HCT116 (cell line): ENCODE results near the gene AP3B1. TPM values are rescaled to one million over a fixed set of nuclear protein-coding genes. Genes with fewer than 3 reads are reported as not detected.

Experiments used
- ATAC-seq: fragments of 200-7000 bp; cut with Tn5 transposase; 2 replicates; pipeline ENCODE4 v1.9.1; 2020; ENCODE audit warnings: mild to moderate bottlenecking, moderate library complexity
- BruUV-seq: library from RNA; stranded (reverse); fragments of 400-500 nt; replicated peaks from 2 replicates; lab custom pipeline; 2021; lab: Mats Ljungman, UMichigan
- CTCF ChIA-PET: fragments of 300-600 bp; sonication (Branson Sonifier 250); formaldehyde crosslinking; loops from one replicate; lab custom pipeline; 2021; ENCODE audit warnings: antibody characterized with exemption; lab: Charles Lee
- POLR2A ChIA-PET: fragments of 300-600, 350-600 bp; sonication (Branson Sonifier 250); formaldehyde crosslinking; loops from one replicate; lab custom pipeline; 2021; ENCODE audit warnings: antibody characterized with exemption; lab: Charles Lee
- RAD21 ChIA-PET, 2 experiments: fragments of 300-600 bp; sonication (Branson Sonifier 250); formaldehyde crosslinking; loops; one replicate each; lab custom pipeline; 2023; ENCODE audit warnings: low total read pairs in 2 of 2; ENCODE audit not compliant: uncharacterized antibody in 2 of 2, unreplicated experiment in 2 of 2, low non-redundant PET in 1 of 2; lab: Charles Lee
- DNase-seq: peaks from one replicate; pipeline ENCODE4 v3.0.0-alpha.2; 2010; ENCODE audit warnings: low read depth, low spot score
- H2AFZ ChIP-seq: fragments of 200-600 bp; shearing (Covaris generic), sonication (generic); 2 replicates; pipeline ENCODE4 v1.6.1; 2017; ENCODE audit warnings: low read depth, mixed run types, mixed read lengths, antibody characterized with exemption, low read length; ENCODE audit not compliant: poor library complexity, severe bottlenecking
- H3K27ac ChIP-seq: 2 replicates; pipeline ENCODE4 v1.5.1; 2012; ENCODE audit warnings: low read depth, low read length
- H3K27me3 ChIP-seq: fragments of 200-600 bp; sonication (generic); 2 replicates; pipeline ENCODE4 v1.6.1; 2016; ENCODE audit warnings: mixed run types, low read length, mixed read lengths; ENCODE audit not compliant: insufficient read depth
- H3K36me3 ChIP-seq, 2 experiments: fragments of 200-500 bp in 1 of 2; fragments of 200-600 bp in 1 of 2; sonication (Bioruptor generic) in 1 of 2; sonication (generic) in 1 of 2; 2 replicates each; pipeline versions ENCODE4 v1.5.1 to v1.6.1; 2014 to 2016; ENCODE audit warnings: low read length in 2 of 2, inconsistent platforms in 1 of 2, mixed read lengths in 1 of 2, mixed run types in 1 of 2; ENCODE audit not compliant: insufficient read depth in 2 of 2, control insufficient read depth in 1 of 2
- H3K4me1 ChIP-seq, 2 experiments: fragments of 200-600 bp in 1 of 2; sonication (generic) in 1 of 2; 2 replicates each; pipeline versions ENCODE4 v1.5.1 to v1.6.1; 2012 to 2017; ENCODE audit warnings: low read length in 2 of 2, inconsistent platforms in 1 of 2, mild to moderate bottlenecking in 1 of 2, mixed read lengths in 1 of 2, mixed run types in 1 of 2, moderate library complexity in 1 of 2; ENCODE audit not compliant: insufficient read depth in 2 of 2, control insufficient read depth in 1 of 2
- H3K4me2 ChIP-seq: fragments of 200-600 bp; sonication (generic); 2 replicates; pipeline ENCODE4 v1.6.1; 2017; ENCODE audit warnings: mixed run types, low read length, mixed read lengths
- H3K4me3 ChIP-seq, 2 experiments: fragments of 200-600 bp in 1 of 2; sonication (generic) in 1 of 2; replicated peaks in 1 of 2; 2 replicates each; pipeline ENCODE4 v1.5.1; 2011 to 2016; ENCODE audit warnings: low read length in 2 of 2, control low read depth in 1 of 2, low read depth in 1 of 2, mild to moderate bottlenecking in 1 of 2, mixed read lengths in 1 of 2, mixed run types in 1 of 2
- H3K79me2 ChIP-seq: fragments of 200-600 bp; sonication (generic); 2 replicates; pipeline ENCODE4 v1.6.1; 2017; ENCODE audit warnings: mild to moderate bottlenecking, mixed run types, low read length, moderate library complexity, mixed read lengths; ENCODE audit not compliant: insufficient read depth
- H3K9ac ChIP-seq: fragments of 200-600 bp; sonication (generic); 2 replicates; pipeline ENCODE4 v1.6.1; 2016; ENCODE audit warnings: low read length, mixed read lengths
- H3K9me2 ChIP-seq: fragments of 200-600 bp; sonication (generic), shearing (Covaris generic); 2 replicates; pipeline ENCODE4 v1.6.1; 2017; ENCODE audit warnings: mixed run types, mild to moderate bottlenecking, moderate library complexity; ENCODE audit not compliant: insufficient read depth
- H3K9me3 ChIP-seq, 2 experiments: fragments of 200-500 bp in 1 of 2; fragments of 200-600 bp in 1 of 2; sonication (Bioruptor generic) in 1 of 2; sonication (generic) in 1 of 2; 2 replicates each; pipeline ENCODE4 v1.6.1; 2014 to 2017; ENCODE audit warnings: low read length in 2 of 2, mixed read lengths in 2 of 2, inconsistent platforms in 1 of 2, low read depth in 1 of 2, mild to moderate bottlenecking in 1 of 2, mixed run types in 1 of 2, moderate library complexity in 1 of 2; ENCODE audit not compliant: control insufficient read depth in 1 of 2, insufficient read depth in 1 of 2
- H4K20me1 ChIP-seq: fragments of 200-600 bp; sonication (generic), shearing (Covaris generic); 2 replicates; pipeline ENCODE4 v1.6.1; 2017; ENCODE audit warnings: mixed run types, mild to moderate bottlenecking, moderate library complexity; ENCODE audit not compliant: insufficient read depth
- CBX3 ChIP-seq: IDR thresholded peaks from 2 replicates; pipeline ENCODE4 v1.6.1; 2012; ENCODE audit warnings: low read depth
- CEBPB ChIP-seq: IDR thresholded peaks from 2 replicates; pipeline ENCODE4 v1.6.1; 2012; ENCODE audit warnings: low read depth
- EGR1 ChIP-seq: IDR thresholded peaks from 2 replicates; pipeline ENCODE4 v1.6.1; 2012; ENCODE audit warnings: low read depth
- ELF1 ChIP-seq: IDR thresholded peaks from 2 replicates; pipeline ENCODE4 v1.6.1; 2012; ENCODE audit warnings: low read depth, borderline replicate concordance
- EZH2 ChIP-seq: fragments of 200-600 bp; sonication (generic); IDR thresholded peaks from 2 replicates; pipeline ENCODE4 v1.6.1; 2017; ENCODE audit warnings: antibody characterized with exemption, mixed run types
- JUND ChIP-seq: IDR thresholded peaks from 2 replicates; pipeline ENCODE4 v1.6.1; 2012
- POLR2A ChIP-seq: IDR thresholded peaks from 2 replicates; pipeline ENCODE4 v1.7.0; 2011; ENCODE audit warnings: borderline replicate concordance; ENCODE audit not compliant: insufficient read depth, insufficient read length; ENCODE audit errors: extremely low read depth
- RAD21 ChIP-seq: IDR thresholded peaks from 2 replicates; pipeline ENCODE4 v1.6.1; 2012; ENCODE audit warnings: low read depth, mild to moderate bottlenecking
- SIN3A ChIP-seq: IDR thresholded peaks from 2 replicates; pipeline ENCODE4 v1.6.1; 2012; ENCODE audit warnings: low read depth
- SP1 ChIP-seq: IDR thresholded peaks from 2 replicates; pipeline ENCODE4 v1.6.1; 2012; ENCODE audit warnings: low read depth
- SRF ChIP-seq: IDR thresholded peaks from 2 replicates; pipeline ENCODE4 v1.6.1; 2012; ENCODE audit warnings: low read depth
- TCF7L2 ChIP-seq: IDR thresholded peaks from 2 replicates; pipeline ENCODE4 v1.7.0; 2011; ENCODE audit warnings: borderline replicate concordance, inconsistent platforms; ENCODE audit not compliant: insufficient read depth, insufficient read length; ENCODE audit errors: extremely low read depth
- YY1 ChIP-seq: IDR thresholded peaks from 2 replicates; pipeline ENCODE4 v1.6.1; 2011; ENCODE audit warnings: low read length, low read depth, moderate library complexity, mild to moderate bottlenecking; ENCODE audit not compliant: insufficient replicate concordance; ENCODE audit errors: extremely low read depth
- ZFX ChIP-seq: fragments of 450-650 bp; IDR thresholded peaks from 2 replicates; pipeline ENCODE4 v1.6.1; 2017
- intact Hi-C: fragments of 100-400 bp; cut with micrococcal nuclease; formaldehyde crosslinking; loops from 2 replicates; pipeline ENCODE4 v1.10.0; 2022
- total RNA-seq: library from RNA; stranded (reverse); gene quantifications from one replicate; pipeline ENCODE4 v1.2.1, GENCODE V29; 2021; ENCODE audit not compliant: unreplicated experiment
- TF ChIP-seq, protein P1 (sequence below): IDR thresholded peaks from 2 replicates; pipeline ENCODE4 v1.6.1; 2012
- TF ChIP-seq, protein P2 (sequence below), 3 experiments: fragments of 200-600 bp in 1 of 3; sonication (generic) in 1 of 3; IDR thresholded peaks in 2 of 3; conservative IDR thresholded peaks in 1 of 3; 2 replicates each; pipeline ENCODE4 v1.5.1; 2012 to 2017; ENCODE audit warnings: low read depth in 2 of 3, low read length in 2 of 3, antibody characterized with exemption in 1 of 3, borderline replicate concordance in 1 of 3, control low read depth in 1 of 3, mild to moderate bottlenecking in 1 of 3, mixed read lengths in 1 of 3, mixed run types in 1 of 3, moderate library complexity in 1 of 3; ENCODE audit not compliant: insufficient read depth in 1 of 3
- TF ChIP-seq, protein P3 (sequence below): IDR thresholded peaks from 2 replicates; pipeline ENCODE4 v1.6.1; 2011; ENCODE audit warnings: mild to moderate bottlenecking, low read length, moderate library complexity; ENCODE audit not compliant: insufficient replicate concordance; ENCODE audit errors: extremely low read depth
- TF ChIP-seq, protein P4 (sequence below): IDR thresholded peaks from 2 replicates; pipeline ENCODE4 v1.6.1; 2012; ENCODE audit warnings: low read depth
- TF ChIP-seq, protein P5 (sequence below): IDR thresholded peaks from 2 replicates; pipeline ENCODE4 v1.6.1; 2012

Gene AP3B1
- total RNA-seq, 1 experiment from 2014 or later: 54.5 TPM

DNA sequence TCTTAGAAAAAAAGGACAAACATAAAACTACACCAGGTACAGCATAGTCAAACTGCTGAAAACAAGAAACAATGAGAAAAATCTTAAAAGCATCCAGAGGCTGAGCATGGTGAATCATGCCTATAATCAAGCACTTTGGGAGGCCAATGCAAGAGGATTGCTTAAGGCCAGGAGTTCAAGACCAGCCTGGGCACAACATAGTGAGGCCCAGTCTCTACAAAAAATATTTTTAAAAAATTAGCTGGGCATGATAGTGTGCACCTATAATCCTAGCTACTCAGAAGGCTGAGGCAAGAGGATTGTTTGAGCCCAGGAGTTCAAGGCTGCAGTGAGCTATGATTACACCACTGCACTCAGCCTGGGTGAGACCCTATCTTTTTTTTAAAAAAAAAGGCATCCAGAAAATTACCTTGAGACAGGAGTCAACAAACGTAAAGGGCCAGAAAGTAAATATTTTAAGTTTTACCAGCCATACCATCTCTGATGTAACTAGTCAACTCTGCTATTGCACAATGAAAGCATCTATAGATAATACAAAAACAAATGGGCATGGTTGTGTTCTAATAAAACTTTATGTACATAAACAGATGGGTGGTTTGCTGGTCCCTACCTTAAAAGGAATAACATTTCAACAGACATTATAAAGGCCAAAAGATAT lies 19.8 kb downstream of the AP3B1 start:
- TF ChIP-seq SRF (no peak), JUND (no peak), EZH2 (no peak), EGR1 (no peak), SP1 (no peak), CBX3 (no peak), TCF7L2 (no peak), ELF1 (no peak), ZFX (no peak), CEBPB (no peak), RAD21 (no peak), SIN3A (no peak), POLR2A (no peak), YY1 (no peak)
- TF ChIP-seq, protein P1, sequence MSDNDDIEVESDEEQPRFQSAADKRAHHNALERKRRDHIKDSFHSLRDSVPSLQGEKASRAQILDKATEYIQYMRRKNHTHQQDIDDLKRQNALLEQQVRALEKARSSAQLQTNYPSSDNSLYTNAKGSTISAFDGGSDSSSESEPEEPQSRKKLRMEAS: no peak
- TF ChIP-seq, protein P2, sequence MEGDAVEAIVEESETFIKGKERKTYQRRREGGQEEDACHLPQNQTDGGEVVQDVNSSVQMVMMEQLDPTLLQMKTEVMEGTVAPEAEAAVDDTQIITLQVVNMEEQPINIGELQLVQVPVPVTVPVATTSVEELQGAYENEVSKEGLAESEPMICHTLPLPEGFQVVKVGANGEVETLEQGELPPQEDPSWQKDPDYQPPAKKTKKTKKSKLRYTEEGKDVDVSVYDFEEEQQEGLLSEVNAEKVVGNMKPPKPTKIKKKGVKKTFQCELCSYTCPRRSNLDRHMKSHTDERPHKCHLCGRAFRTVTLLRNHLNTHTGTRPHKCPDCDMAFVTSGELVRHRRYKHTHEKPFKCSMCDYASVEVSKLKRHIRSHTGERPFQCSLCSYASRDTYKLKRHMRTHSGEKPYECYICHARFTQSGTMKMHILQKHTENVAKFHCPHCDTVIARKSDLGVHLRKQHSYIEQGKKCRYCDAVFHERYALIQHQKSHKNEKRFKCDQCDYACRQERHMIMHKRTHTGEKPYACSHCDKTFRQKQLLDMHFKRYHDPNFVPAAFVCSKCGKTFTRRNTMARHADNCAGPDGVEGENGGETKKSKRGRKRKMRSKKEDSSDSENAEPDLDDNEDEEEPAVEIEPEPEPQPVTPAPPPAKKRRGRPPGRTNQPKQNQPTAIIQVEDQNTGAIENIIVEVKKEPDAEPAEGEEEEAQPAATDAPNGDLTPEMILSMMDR (IDR thresholded peaks at IDR 0.05 in 2 of 3, conservative IDR thresholded peaks at IDR 0.05 in 1 of 3; ENCODE audit: borderline replicate concordance in 1 of 3, insufficient read depth in 1 of 3, low read depth in 2 of 3, low read length in 2 of 3): no peak
- TF ChIP-seq, protein P3, sequence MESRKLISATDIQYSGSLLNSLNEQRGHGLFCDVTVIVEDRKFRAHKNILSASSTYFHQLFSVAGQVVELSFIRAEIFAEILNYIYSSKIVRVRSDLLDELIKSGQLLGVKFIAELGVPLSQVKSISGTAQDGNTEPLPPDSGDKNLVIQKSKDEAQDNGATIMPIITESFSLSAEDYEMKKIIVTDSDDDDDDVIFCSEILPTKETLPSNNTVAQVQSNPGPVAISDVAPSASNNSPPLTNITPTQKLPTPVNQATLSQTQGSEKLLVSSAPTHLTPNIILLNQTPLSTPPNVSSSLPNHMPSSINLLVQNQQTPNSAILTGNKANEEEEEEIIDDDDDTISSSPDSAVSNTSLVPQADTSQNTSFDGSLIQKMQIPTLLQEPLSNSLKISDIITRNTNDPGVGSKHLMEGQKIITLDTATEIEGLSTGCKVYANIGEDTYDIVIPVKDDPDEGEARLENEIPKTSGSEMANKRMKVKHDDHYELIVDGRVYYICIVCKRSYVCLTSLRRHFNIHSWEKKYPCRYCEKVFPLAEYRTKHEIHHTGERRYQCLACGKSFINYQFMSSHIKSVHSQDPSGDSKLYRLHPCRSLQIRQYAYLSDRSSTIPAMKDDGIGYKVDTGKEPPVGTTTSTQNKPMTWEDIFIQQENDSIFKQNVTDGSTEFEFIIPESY: no peak
- TF ChIP-seq, protein P4, sequence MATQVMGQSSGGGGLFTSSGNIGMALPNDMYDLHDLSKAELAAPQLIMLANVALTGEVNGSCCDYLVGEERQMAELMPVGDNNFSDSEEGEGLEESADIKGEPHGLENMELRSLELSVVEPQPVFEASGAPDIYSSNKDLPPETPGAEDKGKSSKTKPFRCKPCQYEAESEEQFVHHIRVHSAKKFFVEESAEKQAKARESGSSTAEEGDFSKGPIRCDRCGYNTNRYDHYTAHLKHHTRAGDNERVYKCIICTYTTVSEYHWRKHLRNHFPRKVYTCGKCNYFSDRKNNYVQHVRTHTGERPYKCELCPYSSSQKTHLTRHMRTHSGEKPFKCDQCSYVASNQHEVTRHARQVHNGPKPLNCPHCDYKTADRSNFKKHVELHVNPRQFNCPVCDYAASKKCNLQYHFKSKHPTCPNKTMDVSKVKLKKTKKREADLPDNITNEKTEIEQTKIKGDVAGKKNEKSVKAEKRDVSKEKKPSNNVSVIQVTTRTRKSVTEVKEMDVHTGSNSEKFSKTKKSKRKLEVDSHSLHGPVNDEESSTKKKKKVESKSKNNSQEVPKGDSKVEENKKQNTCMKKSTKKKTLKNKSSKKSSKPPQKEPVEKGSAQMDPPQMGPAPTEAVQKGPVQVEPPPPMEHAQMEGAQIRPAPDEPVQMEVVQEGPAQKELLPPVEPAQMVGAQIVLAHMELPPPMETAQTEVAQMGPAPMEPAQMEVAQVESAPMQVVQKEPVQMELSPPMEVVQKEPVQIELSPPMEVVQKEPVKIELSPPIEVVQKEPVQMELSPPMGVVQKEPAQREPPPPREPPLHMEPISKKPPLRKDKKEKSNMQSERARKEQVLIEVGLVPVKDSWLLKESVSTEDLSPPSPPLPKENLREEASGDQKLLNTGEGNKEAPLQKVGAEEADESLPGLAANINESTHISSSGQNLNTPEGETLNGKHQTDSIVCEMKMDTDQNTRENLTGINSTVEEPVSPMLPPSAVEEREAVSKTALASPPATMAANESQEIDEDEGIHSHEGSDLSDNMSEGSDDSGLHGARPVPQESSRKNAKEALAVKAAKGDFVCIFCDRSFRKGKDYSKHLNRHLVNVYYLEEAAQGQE: no peak
- TF ChIP-seq, protein P5, sequence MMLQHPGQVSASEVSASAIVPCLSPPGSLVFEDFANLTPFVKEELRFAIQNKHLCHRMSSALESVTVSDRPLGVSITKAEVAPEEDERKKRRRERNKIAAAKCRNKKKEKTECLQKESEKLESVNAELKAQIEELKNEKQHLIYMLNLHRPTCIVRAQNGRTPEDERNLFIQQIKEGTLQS: no peak
- POLR2A ChIA-PET: no interaction called here
- no peak for ATAC-seq
- no peaks in the 10 kb centered on the region for H4K20me1 ChIP-seq
- no peaks in the 10 kb centered on the region for H3K36me3 ChIP-seq
- H3K4me3 ChIP-seq: no peak overlapping the region
- no peak for DNase-seq
- H2AFZ ChIP-seq: no peak overlapping the region
- intact Hi-C loops: no loop called here
- no peak overlapping the region for H3K9ac ChIP-seq
- BruUV-seq: no TSS peak
- H3K79me2 ChIP-seq: peaks cover 71% of the 10 kb centered on the region
- no peak overlapping the region for H3K27ac ChIP-seq
- no peaks in the 10 kb centered on the region for H3K9me2 ChIP-seq
- CTCF ChIA-PET: no interaction called here
- H3K27me3 ChIP-seq: no peaks in the 10 kb centered on the region
- no peaks in the 10 kb centered on the region for H3K9me3 ChIP-seq
- H3K4me2 ChIP-seq: no peak overlapping the region
- RAD21 ChIA-PET: no interaction called here
- H3K4me1 ChIP-seq: no peaks in the 10 kb centered on the region
